ENCODE results near the gene NR5A1. TPM values are rescaled to one million over a fixed set of nuclear protein-coding genes. Genes with fewer than 3 reads are reported as not detected.

Gene NR5A1
- total RNA-seq, 1 donor from 2014 or later, result not detected

GRCh38 chr9:124475158-124475867 lies 31.9 kb downstream of the NR5A1 start:
- no peaks in the 10 kb centered on the region for H3K36me3 ChIP-seq
- no peaks in the 10 kb centered on the region for H3K4me1 ChIP-seq
- no peak overlapping the region for H3K27ac ChIP-seq
- DNase-seq (no peak), ATAC-seq (no peak)
- no peak overlapping the region for H3K4me3 ChIP-seq
- H3K27me3 ChIP-seq, result peaks cover 44% of the 10 kb centered on the region
- TF ChIP-seq CTCF (IDR thresholded peaks at IDR 0.05), result no peak
- intact Hi-C loops (cut with DNase I), result no loop called here
- no peaks in the 10 kb centered on the region for H3K9me3 ChIP-seq

GRCh38 chr9:124474151-124474550 lies 33.0 kb downstream of the NR5A1 start:
- TF ChIP-seq CTCF (IDR thresholded peaks at IDR 0.05), result no peak
- Histone ChIP-seq H3K27ac (no peak overlapping the region), H3K9me3 (no peaks in the 10 kb centered on the region), H3K4me1 (no peaks in the 10 kb centered on the region), H3K36me3 (no peaks in the 10 kb centered on the region), H3K4me3 (no peak overlapping the region), H3K27me3 (peaks cover 34% of the 10 kb centered on the region)
- intact Hi-C loops (cut with DNase I), result no loop called here
- ATAC-seq (no peak), DNase-seq (no peak)

GRCh38 chr9:124473310-124473709 lies 33.9 kb downstream of the NR5A1 start:
- DNase-seq (no peak), ATAC-seq (no peak)
- Histone ChIP-seq H3K4me1 (no peaks in the 10 kb centered on the region), H3K36me3 (no peaks in the 10 kb centered on the region), H3K9me3 (no peaks in the 10 kb centered on the region), H3K4me3 (no peak overlapping the region), H3K27me3 (peaks cover 26% of the 10 kb centered on the region), H3K27ac (no peak overlapping the region)
- intact Hi-C loops (cut with DNase I), result no loop called here
- TF ChIP-seq CTCF (IDR thresholded peaks at IDR 0.05), result no peak

GRCh38 chr9:124472770-124473169 lies 34.4 kb downstream of the NR5A1 start:
- Histone ChIP-seq H3K4me3 (no peak overlapping the region), H3K9me3 (no peaks in the 10 kb centered on the region), H3K4me1 (no peaks in the 10 kb centered on the region), H3K27ac (no peak overlapping the region), H3K36me3 (no peaks in the 10 kb centered on the region), H3K27me3 (peaks cover 21% of the 10 kb centered on the region)
- TF ChIP-seq CTCF (IDR thresholded peaks at IDR 0.05), result no peak
- ATAC-seq (no peak), DNase-seq (no peak)
- intact Hi-C loops (cut with DNase I), result no loop called here

GRCh38 chr9:124471761-124472160 lies 35.4 kb downstream of the NR5A1 start:
- H3K27me3 ChIP-seq, result peaks cover 11% of the 10 kb centered on the region
- no peaks in the 10 kb centered on the region for H3K9me3 ChIP-seq
- no peak for TF ChIP-seq CTCF (IDR thresholded peaks at IDR 0.05)
- no peak overlapping the region for H3K27ac ChIP-seq
- ATAC-seq (no peak), DNase-seq (no peak)
- no peak overlapping the region for H3K4me3 ChIP-seq
- no peaks in the 10 kb centered on the region for H3K36me3 ChIP-seq
- no peaks in the 10 kb centered on the region for H3K4me1 ChIP-seq
- intact Hi-C loops (cut with DNase I), result no loop called here

GRCh38 chr9:124470726-124471125 lies 36.5 kb downstream of the NR5A1 start:
- ATAC-seq (no peak), DNase-seq (no peak)
- Histone ChIP-seq H3K27me3 (peaks cover under 1% of the 10 kb centered on the region), H3K4me3 (no peak overlapping the region), H3K27ac (no peak overlapping the region), H3K9me3 (no peaks in the 10 kb centered on the region), H3K36me3 (no peaks in the 10 kb centered on the region), H3K4me1 (no peaks in the 10 kb centered on the region)
- no peak for TF ChIP-seq CTCF (IDR thresholded peaks at IDR 0.05)
- intact Hi-C loops (cut with DNase I), result no loop called here
